DND-41 (cell line): ENCODE data around the gene EPHB6.

Experiments used
- CTCF ChIP-seq: IDR thresholded peaks from 2 replicates; pipeline ENCODE4 v1.5.1; 2012; ENCODE audit warnings: borderline replicate concordance, low read length, moderate library complexity, mild to moderate bottlenecking; ENCODE audit not compliant: poor library complexity, severe bottlenecking; ENCODE audit errors: extremely low read depth
- EZH2 ChIP-seq: IDR thresholded peaks from 3 replicates; pipeline ENCODE4 v1.6.1; 2012; ENCODE audit warnings: borderline replicate concordance, low read depth, mild to moderate bottlenecking, moderate library complexity, low read length, inconsistent platforms; ENCODE audit not compliant: severe bottlenecking

- TF ChIP-seq CTCF (no peak), EZH2 (no peak)
Measured at GRCh38 chr7:142919656-142920055, 64.8 kb downstream of the EPHB6 start.
